HL-60 (cell line): ENCODE results near the gene GBGT1.
A peak's percentile ranks its signal among the peaks of the same experiment; 100 is the strongest.

ENCODE experiments used
- DNase-seq, 2 experiments: peaks; one replicate each; pipeline ENCODE4 v3.0.0-alpha.2; 2010 to 2020; ENCODE audit warnings: low read depth in 1 of 2, low spot score in 1 of 2
- H3K27ac ChIP-seq: fragments of 250-450 bp; sonication (Bioruptor Pico); replicated peaks from 2 replicates; pipeline ENCODE4 v1.5.1; 2020; ENCODE audit warnings: mild to moderate bottlenecking, moderate library complexity
- H3K27me3 ChIP-seq: fragments of 250-450 bp; sonication (Bioruptor Pico); 2 replicates; pipeline ENCODE4 v1.5.1; 2021; ENCODE audit warnings: mild to moderate bottlenecking, moderate library complexity; ENCODE audit not compliant: insufficient read depth, poor library complexity, severe bottlenecking
- H3K4me3 ChIP-seq: replicated peaks from 2 replicates; pipeline ENCODE4 v1.5.1; 2011; ENCODE audit warnings: mild to moderate bottlenecking, control low read depth, low read length; ENCODE audit not compliant: insufficient read depth
- CTCF ChIP-seq: IDR thresholded peaks from one replicate; pipeline ENCODE4 v1.5.1; 2011; ENCODE audit warnings: low read length, control low read depth, inconsistent platforms; ENCODE audit not compliant: insufficient read depth
- GABPA ChIP-seq: IDR thresholded peaks from 2 replicates; pipeline ENCODE4 v1.6.1; 2012; ENCODE audit warnings: low read depth
- POLR2AphosphoS5 ChIP-seq: IDR thresholded peaks from 2 replicates; pipeline ENCODE4 v1.6.1; 2012; ENCODE audit warnings: low read depth
- REST ChIP-seq: IDR thresholded peaks from 2 replicates; pipeline ENCODE4 v1.6.1; 2012; ENCODE audit warnings: low read depth; ENCODE audit not compliant: insufficient replicate concordance
- SPI1 ChIP-seq: IDR thresholded peaks from 2 replicates; pipeline ENCODE4 v1.6.1; 2012; ENCODE audit warnings: low read depth, mild to moderate bottlenecking, borderline replicate concordance

Gene GBGT1

GRCh38 chr9:133121915-133122550 is 41.7 kb downstream of the GBGT1 start:
- Histone ChIP-seq H3K4me3 (no peak overlapping the region), H3K27ac (peak overlapping the region; percentile 64), H3K27me3 (no peaks in the 10 kb centered on the region)
- TF ChIP-seq GABPA (no peak), SPI1 (peak; percentile 46; the same call in 1 of the 2 replicates)
- DNase-seq, result peak; percentile 89 to 93

- peak within 1 kb of the TSS; percentile 62 for H3K4me3 ChIP-seq
- no peak for TF ChIP-seq REST
- peak; percentile 97 for TF ChIP-seq SPI1
- peak; percentile 95 for TF ChIP-seq POLR2AphosphoS5
- TF ChIP-seq GABPA, result peak; percentile 54
- TF ChIP-seq CTCF, result no peak
- H3K27ac ChIP-seq, result peak within 1 kb of the TSS; percentile 67
- peak; percentile 96 to 99 for DNase-seq
- H3K27me3 ChIP-seq, result no peaks in the 10 kb centered on the region
These were observed 42.4 kb downstream of the GBGT1 start, which contains the start of gene RALGDS for GRCh38 chr9:133121198-133121914. Gene RALGDS, minus strand, starts transcription at chr9:133121240. Its CDS starts 86 bp downstream, at chr9:133121154.

GRCh38 chr9:133120501-133121197 is 43.1 kb downstream of the GBGT1 start:
- DNase-seq, result no peak
- H3K27ac ChIP-seq, result peak overlapping the region; percentile 67
- no peaks in the 10 kb centered on the region for H3K27me3 ChIP-seq
- peak overlapping the region; percentile 62 for H3K4me3 ChIP-seq
- TF ChIP-seq GABPA (no peak), POLR2AphosphoS5 (peak; percentile 42; the same call in 1 of the 2 replicates), REST (no peak), SPI1 (no peak)

GRCh38 chr9:133119846-133120500 is 43.7 kb downstream of the GBGT1 start:
- H3K27ac ChIP-seq, result no peak overlapping the region
- peak overlapping the region; percentile 62 for H3K4me3 ChIP-seq
- DNase-seq, result no peak
- no peaks in the 10 kb centered on the region for H3K27me3 ChIP-seq
- TF ChIP-seq REST (no peak), CTCF (no peak), SPI1 (no peak), POLR2AphosphoS5 (no peak), GABPA (no peak)
